ENCODE data around the gene ANKRD13B.

The ANKRD13B gene

GRCh38 chr17:29628644-29629043, 35.7 kb downstream of the ANKRD13B start:
- H3K4me3 ChIP-seq (ENCODE audit: low read length): no peak overlapping the region
- no peaks in the 10 kb centered on the region for H3K4me1 ChIP-seq (ENCODE audit: low read length)
- no peaks in the 10 kb centered on the region for H4K20me1 ChIP-seq (ENCODE audit: insufficient read depth, low read length)
- no peak for TF ChIP-seq EZH2phosphoT487 (IDR thresholded peaks at IDR 0.05; ENCODE audit: low read depth)
- TF ChIP-seq CTCF (IDR thresholded peaks at IDR 0.05; ENCODE audit: low read depth, low read length): no peak
- H3K9me3 ChIP-seq (ENCODE audit: insufficient read depth, low read length): no peaks in the 10 kb centered on the region
- H3K4me2 ChIP-seq (ENCODE audit: low read length): no peak overlapping the region
- no peak overlapping the region for H2AFZ ChIP-seq (ENCODE audit: low read depth, low read length)
- no peaks in the 10 kb centered on the region for H3K27me3 ChIP-seq (ENCODE audit: low read depth, low read length)
- H3K27ac ChIP-seq (ENCODE audit: low read length): no peak overlapping the region
- peaks cover 2% of the 10 kb centered on the region for H3K36me3 ChIP-seq (replicated peaks; ENCODE audit: low read depth, low read length)
- H3K79me2 ChIP-seq (ENCODE audit: low read length): no peaks in the 10 kb centered on the region
- no peak overlapping the region for H3K9ac ChIP-seq (ENCODE audit: low read length)

- Histone ChIP-seq H3K4me2 (ENCODE audit: low read length) (no peak overlapping the region), H3K9me3 (ENCODE audit: insufficient read depth, low read length) (no peaks in the 10 kb centered on the region), H3K27ac (ENCODE audit: low read length) (no peak overlapping the region), H3K9ac (ENCODE audit: low read length) (no peak overlapping the region), H4K20me1 (ENCODE audit: insufficient read depth, low read length) (no peaks in the 10 kb centered on the region), H3K79me2 (ENCODE audit: low read length) (no peaks in the 10 kb centered on the region), H3K4me1 (ENCODE audit: low read length) (no peaks in the 10 kb centered on the region), H3K4me3 (ENCODE audit: low read length) (no peak overlapping the region), H2AFZ (ENCODE audit: low read depth, low read length) (no peak overlapping the region), H3K36me3 (replicated peaks; ENCODE audit: low read depth, low read length) (peaks cover 2% of the 10 kb centered on the region), H3K27me3 (ENCODE audit: low read depth, low read length) (no peaks in the 10 kb centered on the region)
- no peak for TF ChIP-seq CTCF (IDR thresholded peaks at IDR 0.05; ENCODE audit: low read depth, low read length)
These were observed 36.9 kb downstream of the ANKRD13B start for GRCh38 chr17:29629839-29630238.

GRCh38 chr17:29630630-29631193, 37.8 kb downstream of the ANKRD13B start:
- Histone ChIP-seq H2AFZ (ENCODE audit: low read depth, low read length) (no peak overlapping the region), H3K79me2 (ENCODE audit: low read length) (no peaks in the 10 kb centered on the region), H3K27ac (ENCODE audit: low read length) (no peak overlapping the region), H3K4me3 (ENCODE audit: low read length) (no peak overlapping the region), H3K9me3 (ENCODE audit: insufficient read depth, low read length) (no peaks in the 10 kb centered on the region), H3K36me3 (replicated peaks; ENCODE audit: low read depth, low read length) (peaks cover 3% of the 10 kb centered on the region), H4K20me1 (ENCODE audit: insufficient read depth, low read length) (no peaks in the 10 kb centered on the region), H3K4me2 (ENCODE audit: low read length) (no peak overlapping the region), H3K4me1 (ENCODE audit: low read length) (no peaks in the 10 kb centered on the region), H3K9ac (ENCODE audit: low read length) (no peak overlapping the region), H3K27me3 (ENCODE audit: low read depth, low read length) (no peaks in the 10 kb centered on the region)
- TF ChIP-seq CTCF (IDR thresholded peaks at IDR 0.05; ENCODE audit: low read depth, low read length) (no peak), EZH2phosphoT487 (IDR thresholded peaks at IDR 0.05; ENCODE audit: low read depth) (no peak)

- Histone ChIP-seq H3K36me3 (replicated peaks; ENCODE audit: low read depth, low read length) (peaks cover 8% of the 10 kb centered on the region), H3K4me3 (ENCODE audit: low read length) (no peak overlapping the region), H4K20me1 (ENCODE audit: insufficient read depth, low read length) (no peaks in the 10 kb centered on the region), H3K9ac (ENCODE audit: low read length) (no peak overlapping the region), H3K27me3 (ENCODE audit: low read depth, low read length) (no peaks in the 10 kb centered on the region), H3K27ac (ENCODE audit: low read length) (no peak overlapping the region), H3K4me2 (ENCODE audit: low read length) (no peak overlapping the region), H3K9me3 (ENCODE audit: insufficient read depth, low read length) (no peaks in the 10 kb centered on the region), H3K79me2 (ENCODE audit: low read length) (no peaks in the 10 kb centered on the region), H3K4me1 (ENCODE audit: low read length) (peaks cover 2% of the 10 kb centered on the region), H2AFZ (ENCODE audit: low read depth, low read length) (no peak overlapping the region)
- TF ChIP-seq CTCF (IDR thresholded peaks at IDR 0.05; ENCODE audit: low read depth, low read length): no peak
- no peak for TF ChIP-seq EZH2phosphoT487 (IDR thresholded peaks at IDR 0.05; ENCODE audit: low read depth)
These were observed 41.0 kb downstream of the ANKRD13B start for GRCh38 chr17:29633886-29634285.
